ENCODE results near the gene MYEF2. TPM values are rescaled to one million over a fixed set of nuclear protein-coding genes. Genes with fewer than 3 reads are reported as not detected.

MYEF2 gene
- total RNA-seq, 4 donors from 2014 or later: 0.62 to 4.4 (median 0.92) TPM; not detected in 1

DNA sequence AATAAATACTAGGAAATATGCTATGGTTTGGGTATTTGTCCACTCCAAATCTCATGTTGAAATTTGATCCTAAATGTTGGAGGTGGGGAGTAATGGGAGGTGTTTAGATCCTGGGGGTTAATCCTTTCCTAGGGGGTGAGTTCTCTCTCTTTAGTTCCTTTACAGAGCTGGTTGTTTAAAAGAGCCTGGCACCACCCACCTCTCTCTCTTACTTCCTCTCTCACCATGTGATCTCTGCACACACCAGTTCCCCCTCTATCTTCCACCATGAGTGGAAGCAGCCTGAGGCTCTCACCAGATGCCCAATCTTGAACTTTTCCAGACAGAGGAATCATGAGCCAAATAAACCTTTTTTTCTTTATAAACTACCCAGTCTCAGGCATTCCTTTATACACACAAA is 46.8 kb downstream of the MYEF2 start:
- H3K4me1 ChIP-seq: no peaks in the 10 kb centered on the region
- H3K27me3 ChIP-seq: no peaks in the 10 kb centered on the region
- DNase-seq: no peak
- TF ChIP-seq POLR2A (IDR thresholded peaks at IDR 0.05): no peak
- TF ChIP-seq, protein P1, sequence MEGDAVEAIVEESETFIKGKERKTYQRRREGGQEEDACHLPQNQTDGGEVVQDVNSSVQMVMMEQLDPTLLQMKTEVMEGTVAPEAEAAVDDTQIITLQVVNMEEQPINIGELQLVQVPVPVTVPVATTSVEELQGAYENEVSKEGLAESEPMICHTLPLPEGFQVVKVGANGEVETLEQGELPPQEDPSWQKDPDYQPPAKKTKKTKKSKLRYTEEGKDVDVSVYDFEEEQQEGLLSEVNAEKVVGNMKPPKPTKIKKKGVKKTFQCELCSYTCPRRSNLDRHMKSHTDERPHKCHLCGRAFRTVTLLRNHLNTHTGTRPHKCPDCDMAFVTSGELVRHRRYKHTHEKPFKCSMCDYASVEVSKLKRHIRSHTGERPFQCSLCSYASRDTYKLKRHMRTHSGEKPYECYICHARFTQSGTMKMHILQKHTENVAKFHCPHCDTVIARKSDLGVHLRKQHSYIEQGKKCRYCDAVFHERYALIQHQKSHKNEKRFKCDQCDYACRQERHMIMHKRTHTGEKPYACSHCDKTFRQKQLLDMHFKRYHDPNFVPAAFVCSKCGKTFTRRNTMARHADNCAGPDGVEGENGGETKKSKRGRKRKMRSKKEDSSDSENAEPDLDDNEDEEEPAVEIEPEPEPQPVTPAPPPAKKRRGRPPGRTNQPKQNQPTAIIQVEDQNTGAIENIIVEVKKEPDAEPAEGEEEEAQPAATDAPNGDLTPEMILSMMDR (IDR thresholded peaks at IDR 0.05): no peak
- H3K27ac ChIP-seq: no peak overlapping the region
- no peaks in the 10 kb centered on the region for H3K9me3 ChIP-seq
- no peak overlapping the region for H3K4me3 ChIP-seq
- intact Hi-C loops (cut with DNase I): no loop called here
- no peaks in the 10 kb centered on the region for H3K36me3 ChIP-seq

DNA sequence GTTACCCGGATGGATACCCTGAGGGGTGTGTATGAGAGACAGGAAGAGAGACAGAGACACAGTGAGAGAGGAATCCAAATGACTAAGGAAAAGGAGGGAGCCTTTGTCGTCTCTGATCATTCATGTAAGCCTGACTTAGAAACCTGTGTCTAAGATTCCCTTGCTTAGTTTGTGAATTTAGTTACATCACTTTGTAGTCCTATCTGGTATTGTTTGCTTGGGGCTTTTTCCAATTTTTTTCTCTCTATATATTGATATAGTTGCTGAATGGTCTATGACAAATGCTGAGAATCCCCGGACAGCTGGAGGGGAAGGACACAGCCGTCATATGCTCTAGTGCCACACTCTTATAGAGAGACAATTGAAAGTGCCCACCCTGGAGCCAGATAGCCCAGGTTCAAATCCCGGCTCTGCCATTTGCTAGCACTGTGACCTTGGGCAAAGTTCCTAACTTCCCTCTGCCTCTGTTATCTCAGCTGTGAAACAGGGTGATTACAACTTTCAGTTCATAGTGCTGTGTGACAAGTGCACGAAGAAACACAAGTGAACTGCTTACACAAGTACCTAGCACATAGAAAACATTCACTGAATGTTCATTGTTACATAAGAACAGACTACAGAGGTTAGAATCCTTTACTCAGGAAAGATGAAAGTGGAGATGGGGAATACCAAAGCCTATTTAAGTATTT is 51.3 kb downstream of the MYEF2 start:
- intact Hi-C loops (cut with DNase I): no loop called here
- TF ChIP-seq, protein P1 (IDR thresholded peaks at IDR 0.05): no peak
- no peak for TF ChIP-seq POLR2A (IDR thresholded peaks at IDR 0.05)
- Histone ChIP-seq H3K36me3 (no peaks in the 10 kb centered on the region), H3K27ac (no peak overlapping the region), H3K4me1 (no peaks in the 10 kb centered on the region), H3K27me3 (no peaks in the 10 kb centered on the region), H3K4me3 (no peak overlapping the region), H3K9me3 (no peaks in the 10 kb centered on the region)
- no peak for DNase-seq
- 71 to 88% methylated on average over 3 to 5 of the region's 6 CpGs for WGBS, 2 donors

DNA sequence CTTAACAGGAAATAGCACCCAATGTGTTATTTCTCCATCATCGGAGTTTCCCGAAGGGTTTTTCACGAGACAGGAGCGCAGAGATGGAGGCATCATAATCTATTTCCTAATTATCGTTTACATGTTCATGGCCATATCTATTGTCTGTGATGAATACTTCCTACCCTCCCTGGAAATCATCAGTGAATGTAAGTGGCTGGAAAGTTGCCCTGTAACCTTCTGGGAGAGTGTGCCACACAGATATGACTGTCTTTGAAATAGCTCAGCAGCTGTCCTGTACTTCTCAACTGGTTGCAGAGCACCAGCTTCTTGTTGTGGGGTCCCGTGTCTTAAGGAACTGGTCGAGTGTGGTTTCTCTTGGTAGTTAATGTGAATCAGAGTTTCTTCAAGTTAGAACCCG is 56.2 kb downstream of the MYEF2 start:
- no peak overlapping the region for H3K4me3 ChIP-seq
- H3K4me1 ChIP-seq: no peaks in the 10 kb centered on the region
- TF ChIP-seq POLR2A (IDR thresholded peaks at IDR 0.05): no peak
- DNase-seq: no peak
- intact Hi-C loops (cut with DNase I): no loop called here
- no peaks in the 10 kb centered on the region for H3K9me3 ChIP-seq
- no peaks in the 10 kb centered on the region for H3K36me3 ChIP-seq
- no peak overlapping the region for H3K27ac ChIP-seq
- peaks cover 0 to 4% (median 0%) of the 10 kb centered on the region in 4 donors for H3K27me3 ChIP-seq
- WGBS, 2 donors: 78 to 86% methylated on average over 8 of the region's 8 CpGs

DNA sequence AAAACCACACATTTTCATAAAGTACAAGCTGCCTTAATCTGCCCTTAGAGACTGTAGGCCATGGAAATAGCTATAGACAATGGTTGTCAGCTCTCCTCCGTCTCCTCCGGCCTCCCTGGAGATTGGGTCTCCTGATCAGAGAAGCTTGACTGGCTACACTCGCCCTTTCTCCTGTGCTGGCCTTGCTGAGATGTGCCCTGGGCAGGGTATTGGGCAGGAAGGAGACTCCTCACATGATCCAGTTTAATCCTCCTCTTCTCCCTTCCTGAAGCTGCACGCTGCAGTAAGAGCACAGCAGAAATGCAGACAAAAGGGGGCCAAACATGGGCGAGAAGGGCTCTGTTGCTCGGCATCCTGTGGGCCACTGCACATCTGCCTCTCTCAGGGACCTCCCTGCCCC is 57.4 kb downstream of the MYEF2 start, which contains the start of gene SLC24A5:
Gene SLC24A5 (plus strand): TSS at position 246 of the 400 bp plus-strand sequence. CDS start 55 bp downstream, at position 301.
- Histone ChIP-seq H3K27me3 (peaks cover 0 to 4% (median 0%) of the 10 kb centered on the region in 4 donors), H3K9me3 (no peaks in the 10 kb centered on the region), H3K36me3 (no peaks in the 10 kb centered on the region), H3K27ac (no peak within 1 kb of the TSS), H3K4me3 (no peak within 1 kb of the TSS), H3K4me1 (no peaks in the 10 kb centered on the region)
- no peak for DNase-seq
- no peak for TF ChIP-seq POLR2A (IDR thresholded peaks at IDR 0.05)
- TF ChIP-seq, protein P1 (IDR thresholded peaks at IDR 0.05): no peak
- intact Hi-C loops (cut with DNase I): no loop called here
- WGBS, 2 donors: 61 to 70% methylated on average over 4 to 5 of the region's 6 CpGs

GRCh38 chr15:48119277-48119676 is 58.8 kb downstream of the MYEF2 start:
- WGBS, 2 donors: 60 to 61% methylated on average over 5 of the region's 5 CpGs
- Histone ChIP-seq H3K4me1 (no peaks in the 10 kb centered on the region), H3K27me3 (peaks cover 0 to 4% (median 0%) of the 10 kb centered on the region in 4 donors), H3K9me3 (no peaks in the 10 kb centered on the region), H3K36me3 (no peaks in the 10 kb centered on the region), H3K27ac (no peak overlapping the region), H3K4me3 (no peak overlapping the region)
- no peak for DNase-seq
- no peak for TF ChIP-seq POLR2A (IDR thresholded peaks at IDR 0.05)
- TF ChIP-seq, protein P1 (IDR thresholded peaks at IDR 0.05): no peak
- intact Hi-C loops (cut with DNase I): no loop called here

Measured in esophagus squamous epithelium (tissue), 5 donors.